SK-N-SH treated with all-trans-retinoic acid at 6 μM for 48 hours (cell line): Measurements from ENCODE around the gene KCND2.

Experiments used
- ATAC-seq: fragments of 200-7000 bp; cut with Tn5 transposase; 3 replicates; pipeline ENCODE4 v1.9.1; 2020; ENCODE audit warnings: mild to moderate bottlenecking, moderate library complexity
- ARNTL ChIP-seq: fragments of 450-650 bp; formaldehyde crosslinking; IDR thresholded peaks from 2 replicates; pipeline ENCODE4 v1.5.0; 2020; ENCODE audit warnings: low read depth, mild to moderate bottlenecking, moderate library complexity, borderline replicate concordance
- CSDC2 ChIP-seq: fragments of 250-450 bp; sonication (Bioruptor Pico); IDR thresholded peaks from 2 replicates; pipeline ENCODE4 v1.5.0; 2020; ENCODE audit warnings: mild to moderate bottlenecking, moderate library complexity
- ESRRG ChIP-seq: fragments of 250-450 bp; sonication (Bioruptor Pico); IDR thresholded peaks from 2 replicates; pipeline ENCODE4 v1.6.1; 2021; ENCODE audit warnings: mild to moderate bottlenecking
- ISL1 ChIP-seq: fragments of 250-450 bp; sonication (Bioruptor Pico); IDR thresholded peaks from 2 replicates; pipeline ENCODE4 v2.1.2; 2022; ENCODE audit warnings: mild to moderate bottlenecking, moderate library complexity
- OSR1 ChIP-seq: fragments of 250-450 bp; sonication (Bioruptor Pico); IDR thresholded peaks from 2 replicates; pipeline ENCODE4 v1.8.0; 2022; ENCODE audit warnings: moderate library complexity, mild to moderate bottlenecking, inconsistent platforms
- PPARA ChIP-seq: fragments of 250-450 bp; sonication (Bioruptor Pico); IDR thresholded peaks from 2 replicates; pipeline ENCODE4 v1.5.0; 2020; ENCODE audit warnings: mild to moderate bottlenecking, borderline replicate concordance
- RARB ChIP-seq: fragments of 250-450 bp; sonication (Bioruptor Pico); IDR thresholded peaks from 2 replicates; pipeline ENCODE4 v1.8.0; 2021; ENCODE audit warnings: mild to moderate bottlenecking, moderate library complexity
- SNAI2 ChIP-seq: fragments of 250-450 bp; sonication (Bioruptor Pico); IDR thresholded peaks from 2 replicates; pipeline ENCODE4 v1.5.0; 2020; ENCODE audit warnings: mild to moderate bottlenecking, moderate library complexity
- TCF4 ChIP-seq: fragments of 250-450 bp; sonication (Bioruptor Pico); IDR thresholded peaks from 2 replicates; pipeline ENCODE4 v1.8.0; 2021; ENCODE audit warnings: mild to moderate bottlenecking, moderate library complexity, borderline replicate concordance
- TOX ChIP-seq: fragments of 250-450 bp; sonication (Bioruptor Pico); IDR thresholded peaks from 2 replicates; pipeline ENCODE4 v1.8.0; 2021; ENCODE audit warnings: mild to moderate bottlenecking, moderate library complexity, borderline replicate concordance
- ZC3H10 ChIP-seq: fragments of 250-450 bp; sonication (Bioruptor Pico); IDR thresholded peaks from 2 replicates; pipeline ENCODE4 v1.5.1; 2021; ENCODE audit warnings: mild to moderate bottlenecking, moderate library complexity
- ZFP3 ChIP-seq: fragments of 250-450 bp; sonication (Bioruptor Pico); IDR thresholded peaks from 2 replicates; pipeline ENCODE4 v1.5.0; 2020; ENCODE audit warnings: mild to moderate bottlenecking, moderate library complexity
- ZFP30 ChIP-seq: fragments of 450-650 bp; formaldehyde crosslinking; IDR thresholded peaks from 2 replicates; pipeline ENCODE4 v1.5.0; 2022; ENCODE audit warnings: mild to moderate bottlenecking, moderate library complexity
- ZNF565 ChIP-seq: fragments of 450-650 bp; formaldehyde crosslinking; conservative IDR thresholded peaks from 2 replicates; pipeline ENCODE4 v1.5.0; 2020; ENCODE audit warnings: low read depth, mild to moderate bottlenecking, moderate library complexity
- ZNF70 ChIP-seq: fragments of 450-650 bp; formaldehyde crosslinking; IDR thresholded peaks from 2 replicates; pipeline ENCODE4 v1.5.0; 2020; ENCODE audit warnings: mild to moderate bottlenecking, moderate library complexity
- TF ChIP-seq, protein P1 (sequence below): fragments of 250-450 bp; sonication (Bioruptor Pico); IDR thresholded peaks from 2 replicates; pipeline ENCODE4 v1.5.1; 2021; ENCODE audit warnings: mild to moderate bottlenecking, moderate library complexity
- TF ChIP-seq, protein P2 (sequence below): fragments of 250-450 bp; sonication (Bioruptor Pico); IDR thresholded peaks from 2 replicates; pipeline ENCODE4 v1.5.1; 2020; ENCODE audit warnings: low read depth, mild to moderate bottlenecking, moderate library complexity
- TF ChIP-seq, protein P3 (sequence below): fragments of 250-450 bp; sonication (Bioruptor Pico); IDR thresholded peaks from 2 replicates; pipeline ENCODE4 v1.8.0; 2021; ENCODE audit warnings: low read depth, mild to moderate bottlenecking, moderate library complexity, borderline replicate concordance
- TF ChIP-seq, protein P4 (sequence below): fragments of 250-450 bp; sonication (Bioruptor Pico); IDR thresholded peaks from 2 replicates; pipeline ENCODE4 v1.5.0; 2020; ENCODE audit warnings: mild to moderate bottlenecking, moderate library complexity

KCND2 gene

DNA sequence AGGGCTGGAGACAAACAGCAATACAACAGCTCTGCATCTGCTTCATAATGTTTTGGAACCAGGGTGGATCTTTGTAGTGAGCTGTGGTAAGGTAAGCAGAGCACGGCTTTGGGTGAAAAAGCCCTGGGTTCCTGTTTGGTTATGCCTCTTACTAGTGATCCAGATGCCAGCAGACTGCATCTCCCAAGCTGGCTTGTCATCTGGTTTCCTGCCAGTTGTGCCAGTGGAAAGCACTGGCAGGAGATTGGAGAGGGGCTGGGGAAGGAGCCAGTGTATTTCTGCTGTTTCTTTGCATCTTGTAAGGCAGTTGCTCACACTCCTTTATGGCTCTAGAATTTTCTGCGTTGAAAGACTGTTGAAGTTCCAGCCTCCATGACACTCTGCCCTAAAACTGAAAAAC lies 447.3 kb downstream of the KCND2 start:
- ATAC-seq = no peak
- TF ChIP-seq ZFP30 (CRISPR knock-in tag) (no peak), RARB (CRISPR knock-in tag) (no peak), SNAI2 (no peak), TOX (CRISPR knock-in tag) (no peak), TCF4 (CRISPR knock-in tag) (no peak), PPARA (no peak), CSDC2 (CRISPR knock-in tag) (no peak), ZFP3 (CRISPR knock-in tag) (no peak), ZNF70 (CRISPR knock-in tag) (no peak), ISL1 (CRISPR knock-in tag) (no peak), ZNF565 (CRISPR knock-in tag) (no peak), ESRRG (CRISPR knock-in tag) (no peak)
- TF ChIP-seq, protein P1, sequence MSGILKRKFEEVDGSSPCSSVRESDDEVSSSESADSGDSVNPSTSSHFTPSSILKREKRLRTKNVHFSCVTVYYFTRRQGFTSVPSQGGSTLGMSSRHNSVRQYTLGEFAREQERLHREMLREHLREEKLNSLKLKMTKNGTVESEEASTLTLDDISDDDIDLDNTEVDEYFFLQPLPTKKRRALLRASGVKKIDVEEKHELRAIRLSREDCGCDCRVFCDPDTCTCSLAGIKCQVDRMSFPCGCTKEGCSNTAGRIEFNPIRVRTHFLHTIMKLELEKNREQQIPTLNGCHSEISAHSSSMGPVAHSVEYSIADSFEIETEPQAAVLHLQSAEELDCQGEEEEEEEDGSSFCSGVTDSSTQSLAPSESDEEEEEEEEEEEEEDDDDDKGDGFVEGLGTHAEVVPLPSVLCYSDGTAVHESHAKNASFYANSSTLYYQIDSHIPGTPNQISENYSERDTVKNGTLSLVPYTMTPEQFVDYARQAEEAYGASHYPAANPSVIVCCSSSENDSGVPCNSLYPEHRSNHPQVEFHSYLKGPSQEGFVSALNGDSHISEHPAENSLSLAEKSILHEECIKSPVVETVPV (CRISPR knock-in tag) = no peak
- TF ChIP-seq, protein P2, sequence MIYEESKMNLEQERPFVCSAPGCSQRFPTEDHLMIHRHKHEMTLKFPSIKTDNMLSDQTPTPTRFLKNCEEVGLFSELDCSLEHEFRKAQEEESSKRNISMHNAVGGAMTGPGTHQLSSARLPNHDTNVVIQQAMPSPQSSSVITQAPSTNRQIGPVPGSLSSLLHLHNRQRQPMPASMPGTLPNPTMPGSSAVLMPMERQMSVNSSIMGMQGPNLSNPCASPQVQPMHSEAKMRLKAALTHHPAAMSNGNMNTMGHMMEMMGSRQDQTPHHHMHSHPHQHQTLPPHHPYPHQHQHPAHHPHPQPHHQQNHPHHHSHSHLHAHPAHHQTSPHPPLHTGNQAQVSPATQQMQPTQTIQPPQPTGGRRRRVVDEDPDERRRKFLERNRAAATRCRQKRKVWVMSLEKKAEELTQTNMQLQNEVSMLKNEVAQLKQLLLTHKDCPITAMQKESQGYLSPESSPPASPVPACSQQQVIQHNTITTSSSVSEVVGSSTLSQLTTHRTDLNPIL (CRISPR knock-in tag) = no peak
- TF ChIP-seq, protein P3, sequence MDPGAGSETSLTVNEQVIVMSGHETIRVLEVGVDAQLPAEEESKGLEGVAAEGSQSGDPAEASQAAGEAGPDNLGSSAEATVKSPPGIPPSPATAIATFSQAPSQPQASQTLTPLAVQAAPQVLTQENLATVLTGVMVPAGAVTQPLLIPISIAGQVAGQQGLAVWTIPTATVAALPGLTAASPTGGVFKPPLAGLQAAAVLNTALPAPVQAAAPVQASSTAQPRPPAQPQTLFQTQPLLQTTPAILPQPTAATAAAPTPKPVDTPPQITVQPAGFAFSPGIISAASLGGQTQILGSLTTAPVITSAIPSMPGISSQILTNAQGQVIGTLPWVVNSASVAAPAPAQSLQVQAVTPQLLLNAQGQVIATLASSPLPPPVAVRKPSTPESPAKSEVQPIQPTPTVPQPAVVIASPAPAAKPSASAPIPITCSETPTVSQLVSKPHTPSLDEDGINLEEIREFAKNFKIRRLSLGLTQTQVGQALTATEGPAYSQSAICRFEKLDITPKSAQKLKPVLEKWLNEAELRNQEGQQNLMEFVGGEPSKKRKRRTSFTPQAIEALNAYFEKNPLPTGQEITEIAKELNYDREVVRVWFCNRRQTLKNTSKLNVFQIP (CRISPR knock-in tag) = no peak

DNA sequence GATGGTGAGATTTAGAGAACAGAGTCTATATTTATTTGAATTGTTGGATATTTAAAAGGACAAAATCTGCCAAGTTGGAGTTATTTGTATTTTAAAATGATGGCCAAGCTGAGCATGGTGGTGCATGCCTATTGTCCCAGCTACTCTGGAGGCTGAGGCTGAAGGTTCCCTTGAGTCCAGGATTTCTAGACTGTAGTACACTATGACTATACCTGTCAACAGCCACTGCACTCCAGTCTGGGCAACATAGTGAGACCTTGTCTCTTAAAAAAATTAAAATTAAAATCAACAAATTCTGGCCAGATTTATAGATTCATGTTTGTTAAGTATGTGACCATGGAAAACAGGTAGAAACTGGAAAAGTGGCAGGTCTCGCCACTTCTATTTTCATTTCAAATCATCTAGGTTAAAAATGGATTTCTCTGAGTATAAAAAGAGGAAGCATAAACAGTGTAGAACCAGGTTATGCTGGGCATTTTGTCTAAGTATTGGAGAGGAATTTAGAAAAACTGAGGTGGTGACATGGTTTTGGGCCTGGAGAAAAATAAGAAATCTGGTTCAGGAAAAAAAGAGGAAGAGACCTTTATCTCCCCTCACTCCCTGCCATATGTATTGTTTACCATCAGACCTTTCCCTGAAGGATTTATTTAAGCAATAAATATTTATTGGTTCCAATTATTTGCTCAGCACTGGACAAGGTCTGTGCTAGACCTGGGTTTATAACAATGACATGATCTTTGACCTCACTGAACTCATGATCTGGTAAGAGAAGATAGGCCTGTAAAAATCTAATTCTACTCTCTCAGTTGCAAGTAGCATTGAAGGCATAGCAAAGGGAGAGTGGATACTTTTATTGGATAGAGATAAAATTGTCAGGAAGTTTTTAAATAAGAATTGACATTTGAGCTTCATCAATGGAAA lies 450.8 kb downstream of the KCND2 start:
- TF ChIP-seq, protein P4, sequence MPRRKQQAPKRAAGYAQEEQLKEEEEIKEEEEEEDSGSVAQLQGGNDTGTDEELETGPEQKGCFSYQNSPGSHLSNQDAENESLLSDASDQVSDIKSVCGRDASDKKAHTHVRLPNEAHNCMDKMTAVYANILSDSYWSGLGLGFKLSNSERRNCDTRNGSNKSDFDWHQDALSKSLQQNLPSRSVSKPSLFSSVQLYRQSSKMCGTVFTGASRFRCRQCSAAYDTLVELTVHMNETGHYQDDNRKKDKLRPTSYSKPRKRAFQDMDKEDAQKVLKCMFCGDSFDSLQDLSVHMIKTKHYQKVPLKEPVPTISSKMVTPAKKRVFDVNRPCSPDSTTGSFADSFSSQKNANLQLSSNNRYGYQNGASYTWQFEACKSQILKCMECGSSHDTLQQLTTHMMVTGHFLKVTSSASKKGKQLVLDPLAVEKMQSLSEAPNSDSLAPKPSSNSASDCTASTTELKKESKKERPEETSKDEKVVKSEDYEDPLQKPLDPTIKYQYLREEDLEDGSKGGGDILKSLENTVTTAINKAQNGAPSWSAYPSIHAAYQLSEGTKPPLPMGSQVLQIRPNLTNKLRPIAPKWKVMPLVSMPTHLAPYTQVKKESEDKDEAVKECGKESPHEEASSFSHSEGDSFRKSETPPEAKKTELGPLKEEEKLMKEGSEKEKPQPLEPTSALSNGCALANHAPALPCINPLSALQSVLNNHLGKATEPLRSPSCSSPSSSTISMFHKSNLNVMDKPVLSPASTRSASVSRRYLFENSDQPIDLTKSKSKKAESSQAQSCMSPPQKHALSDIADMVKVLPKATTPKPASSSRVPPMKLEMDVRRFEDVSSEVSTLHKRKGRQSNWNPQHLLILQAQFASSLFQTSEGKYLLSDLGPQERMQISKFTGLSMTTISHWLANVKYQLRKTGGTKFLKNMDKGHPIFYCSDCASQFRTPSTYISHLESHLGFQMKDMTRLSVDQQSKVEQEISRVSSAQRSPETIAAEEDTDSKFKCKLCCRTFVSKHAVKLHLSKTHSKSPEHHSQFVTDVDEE = no peak
- TF ChIP-seq ARNTL (CRISPR knock-in tag) (no peak), TOX (CRISPR knock-in tag) (no peak), CSDC2 (CRISPR knock-in tag) (no peak), ZFP3 (CRISPR knock-in tag) (no peak), PPARA (no peak), OSR1 (no peak), ZC3H10 (CRISPR knock-in tag) (no peak), ZNF70 (CRISPR knock-in tag) (no peak), ZNF565 (CRISPR knock-in tag) (no peak), RARB (CRISPR knock-in tag) (no peak)
- TF ChIP-seq, protein P2 (CRISPR knock-in tag) = no peak
- ATAC-seq = no peak

DNA sequence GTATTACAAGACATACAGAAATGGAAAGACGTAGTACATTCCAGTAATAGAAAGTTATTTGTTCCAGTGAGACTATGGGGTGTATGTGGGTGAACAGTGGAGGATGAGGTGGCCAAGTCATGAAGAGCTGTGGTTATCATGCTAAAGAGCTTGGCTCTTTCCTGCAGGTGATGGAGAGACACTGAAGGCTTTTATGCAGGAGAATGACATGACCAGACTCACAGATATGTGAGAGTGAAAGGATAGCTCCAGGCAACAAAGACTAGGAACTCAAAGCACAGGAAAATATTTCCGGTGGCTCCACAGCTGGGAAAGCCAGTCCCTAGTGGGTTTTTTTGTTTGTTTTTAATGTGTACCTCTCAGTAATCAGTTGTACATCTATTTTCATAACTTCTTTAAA lies 451.5 kb downstream of the KCND2 start:
- no peak for ATAC-seq
- no peak for TF ChIP-seq ZFP3 (CRISPR knock-in tag)
- TF ChIP-seq TOX (CRISPR knock-in tag) = no peak
- TF ChIP-seq ZC3H10 (CRISPR knock-in tag) = no peak
- no peak for TF ChIP-seq PPARA
